OCI-LY1 (cell line): ENCODE measurements around the gene CASZ1.

Source experiments
- H2AFZ ChIP-seq: fragments of 200-600 bp; sonication (generic), shearing (Covaris generic); 2 replicates; pipeline ENCODE4 v1.6.0; 2014; ENCODE audit warnings: antibody characterized with exemption, mild to moderate bottlenecking, low read length
- H3F3A ChIP-seq: fragments of 200-600 bp; sonication (generic), shearing (Covaris generic); 2 replicates; pipeline ENCODE4 v1.6.0; 2014; ENCODE audit warnings: mild to moderate bottlenecking, antibody characterized with exemption, low read length, moderate library complexity; ENCODE audit not compliant: insufficient read depth
- H3K27ac ChIP-seq: fragments of 200-600 bp; sonication (generic); 2 replicates; pipeline ENCODE4 v1.5.1; 2014; ENCODE audit warnings: low read length, mixed run types, mild to moderate bottlenecking, low read depth; ENCODE audit not compliant: poor library complexity, severe bottlenecking
- H3K27me3 ChIP-seq: fragments of 200-600 bp; sonication (generic); 2 replicates; pipeline ENCODE4 v1.6.0; 2014; ENCODE audit warnings: antibody characterized with exemption, mild to moderate bottlenecking, low read length, moderate library complexity; ENCODE audit not compliant: insufficient read depth
- H3K36me3 ChIP-seq: fragments of 200-600 bp; sonication (generic); 2 replicates; pipeline ENCODE4 v1.6.1; 2014; ENCODE audit warnings: mild to moderate bottlenecking, antibody characterized with exemption, low read length, moderate library complexity, mixed read lengths; ENCODE audit not compliant: insufficient read depth
- H3K4me1 ChIP-seq: fragments of 200-600 bp; sonication (generic); 2 replicates; pipeline ENCODE4 v1.5.1; 2014; ENCODE audit warnings: mild to moderate bottlenecking, low read length, moderate library complexity; ENCODE audit not compliant: insufficient read depth, severe bottlenecking
- H3K4me2 ChIP-seq: fragments of 200-600 bp; sonication (generic), shearing (Covaris generic); 2 replicates; pipeline ENCODE4 v1.6.1; 2014; ENCODE audit warnings: low read length
- H3K4me3 ChIP-seq: fragments of 200-600 bp; sonication (generic); 2 replicates; pipeline ENCODE4 v1.5.1; 2014; ENCODE audit warnings: low read length, low read depth, mild to moderate bottlenecking, mixed read lengths; ENCODE audit not compliant: poor library complexity, severe bottlenecking
- H3K79me2 ChIP-seq: fragments of 200-600 bp; shearing (Covaris generic); 2 replicates; pipeline ENCODE4 v1.6.1; 2016; ENCODE audit warnings: mixed run types, low read length, mixed read lengths; ENCODE audit not compliant: insufficient read depth
- H3K9ac ChIP-seq: fragments of 200-600 bp; sonication (generic), shearing (Covaris generic); 2 replicates; pipeline ENCODE4 v1.6.1; 2014; ENCODE audit warnings: mild to moderate bottlenecking, low read length, mixed read lengths
- H3K9me2 ChIP-seq: fragments of 200-600 bp; sonication (generic), shearing (Covaris generic); 2 replicates; pipeline ENCODE4 v1.6.1; 2014; ENCODE audit warnings: low read depth, mild to moderate bottlenecking, low read length, mixed read lengths
- H3K9me3 ChIP-seq: fragments of 200-600 bp; shearing (Covaris generic); 2 replicates; pipeline ENCODE4 v1.6.1; 2014; ENCODE audit warnings: low read length, mixed read lengths
- H4K20me1 ChIP-seq: fragments of 200-600 bp; sonication (generic), shearing (Covaris generic); 2 replicates; pipeline ENCODE4 v1.6.0; 2016; ENCODE audit warnings: mild to moderate bottlenecking, low read length; ENCODE audit not compliant: insufficient read depth
- EZH2 ChIP-seq: fragments of 200-600 bp; sonication (generic), shearing (Covaris generic); IDR thresholded peaks from 2 replicates; pipeline ENCODE4 v1.8.0; 2017; ENCODE audit warnings: borderline replicate concordance, mixed run types, mild to moderate bottlenecking, antibody characterized with exemption, low read length, moderate library complexity, mixed read lengths
- TF ChIP-seq, protein P1 (sequence below): fragments of 200-600 bp; sonication (generic), shearing (Covaris generic); IDR thresholded peaks from 2 replicates; pipeline ENCODE4 v1.5.1; 2017; ENCODE audit warnings: mild to moderate bottlenecking, antibody characterized with exemption, low read length, moderate library complexity, mixed read lengths

The CASZ1 gene

DNA sequence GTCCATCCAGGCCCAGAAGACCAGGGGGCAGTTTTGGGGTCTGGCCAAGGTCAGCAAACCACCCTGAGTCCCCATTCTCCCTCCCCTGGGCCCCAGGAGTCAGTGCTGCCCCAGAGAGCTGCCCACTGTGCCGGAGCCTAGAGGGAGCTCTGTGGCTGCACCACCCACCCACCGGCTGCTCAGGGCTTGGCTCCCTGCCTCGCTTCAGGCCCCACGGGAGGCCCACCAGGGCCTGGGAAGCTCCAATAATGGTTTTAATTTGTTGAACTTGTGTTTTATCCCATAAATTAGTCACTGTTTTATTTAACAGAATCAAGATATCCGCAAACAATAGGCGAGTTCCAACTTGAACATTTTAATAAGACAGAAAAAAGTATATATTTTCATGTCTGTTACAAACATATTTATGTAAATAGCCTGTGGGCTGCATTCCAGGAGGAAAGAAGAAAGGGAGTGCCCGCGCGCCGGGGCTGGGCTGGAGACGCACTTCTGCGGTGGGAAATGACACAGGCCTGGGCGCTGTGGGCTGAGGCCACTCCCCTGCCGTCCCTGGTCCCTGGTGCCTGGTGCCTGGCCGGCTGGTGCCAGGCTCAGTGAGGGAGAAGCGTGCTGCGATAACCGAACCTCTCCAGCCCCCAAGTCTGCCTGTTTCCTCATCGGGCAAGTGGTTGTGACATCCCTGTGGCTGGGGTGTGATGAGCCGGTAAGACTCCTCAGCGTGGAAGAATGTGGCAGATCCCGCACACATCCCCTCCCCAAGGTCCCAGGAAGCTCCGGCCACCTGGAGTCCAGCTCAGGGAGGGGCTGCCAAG, 161.2 kb downstream of the CASZ1 start:
- no peak overlapping the region for H2AFZ ChIP-seq
- no peak overlapping the region for H3K9ac ChIP-seq

DNA sequence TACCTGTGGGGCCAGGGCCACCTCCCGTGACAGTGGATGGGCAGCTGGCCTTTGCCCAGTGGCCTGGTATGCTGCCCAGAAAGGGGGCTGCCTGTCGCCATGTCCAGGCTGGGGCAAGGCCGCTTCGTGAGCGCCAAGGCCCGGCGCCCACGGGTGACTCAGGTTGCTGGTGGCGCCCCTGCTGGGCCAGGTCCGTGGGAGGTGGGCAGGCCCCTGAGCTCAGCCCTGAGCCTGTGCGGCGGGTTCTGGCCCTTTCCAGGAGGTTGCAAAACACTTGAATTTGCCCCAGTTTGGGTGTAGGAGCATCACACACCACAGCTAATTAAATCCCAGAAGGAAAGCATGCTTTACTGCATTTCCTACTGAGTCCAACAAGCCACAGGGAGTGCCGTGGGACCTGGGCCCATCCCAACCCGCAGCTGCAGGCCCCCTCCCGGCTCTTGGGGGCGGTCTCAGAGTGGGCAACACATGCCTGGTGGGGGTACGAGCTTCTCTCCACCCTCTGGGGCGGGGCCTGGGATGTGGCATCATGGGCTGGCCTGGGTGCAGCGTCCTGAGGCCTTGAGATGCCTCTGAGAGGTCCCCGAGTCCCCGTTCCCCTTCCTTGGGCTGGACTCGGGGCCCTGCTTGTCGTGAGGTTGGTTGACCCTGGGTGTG, 161.9 kb downstream of the CASZ1 start:
- no peaks in the 10 kb centered on the region for H3K9me2 ChIP-seq
- H3K4me2 ChIP-seq: no peak overlapping the region
- no peaks in the 10 kb centered on the region for H3K4me1 ChIP-seq
- no peaks in the 10 kb centered on the region for H4K20me1 ChIP-seq
- H2AFZ ChIP-seq: no peak overlapping the region
- no peaks in the 10 kb centered on the region for H3K27me3 ChIP-seq
- H3K4me3 ChIP-seq: no peak overlapping the region
- no peaks in the 10 kb centered on the region for H3K79me2 ChIP-seq
- TF ChIP-seq, protein P1, sequence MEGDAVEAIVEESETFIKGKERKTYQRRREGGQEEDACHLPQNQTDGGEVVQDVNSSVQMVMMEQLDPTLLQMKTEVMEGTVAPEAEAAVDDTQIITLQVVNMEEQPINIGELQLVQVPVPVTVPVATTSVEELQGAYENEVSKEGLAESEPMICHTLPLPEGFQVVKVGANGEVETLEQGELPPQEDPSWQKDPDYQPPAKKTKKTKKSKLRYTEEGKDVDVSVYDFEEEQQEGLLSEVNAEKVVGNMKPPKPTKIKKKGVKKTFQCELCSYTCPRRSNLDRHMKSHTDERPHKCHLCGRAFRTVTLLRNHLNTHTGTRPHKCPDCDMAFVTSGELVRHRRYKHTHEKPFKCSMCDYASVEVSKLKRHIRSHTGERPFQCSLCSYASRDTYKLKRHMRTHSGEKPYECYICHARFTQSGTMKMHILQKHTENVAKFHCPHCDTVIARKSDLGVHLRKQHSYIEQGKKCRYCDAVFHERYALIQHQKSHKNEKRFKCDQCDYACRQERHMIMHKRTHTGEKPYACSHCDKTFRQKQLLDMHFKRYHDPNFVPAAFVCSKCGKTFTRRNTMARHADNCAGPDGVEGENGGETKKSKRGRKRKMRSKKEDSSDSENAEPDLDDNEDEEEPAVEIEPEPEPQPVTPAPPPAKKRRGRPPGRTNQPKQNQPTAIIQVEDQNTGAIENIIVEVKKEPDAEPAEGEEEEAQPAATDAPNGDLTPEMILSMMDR: no peak
- no peak for TF ChIP-seq EZH2
- H3K9ac ChIP-seq: no peak overlapping the region
- H3K36me3 ChIP-seq: no peaks in the 10 kb centered on the region
- H3F3A ChIP-seq: no peaks in the 10 kb centered on the region
- no peak overlapping the region for H3K27ac ChIP-seq
- no peaks in the 10 kb centered on the region for H3K9me3 ChIP-seq

More for the DNA sequence above, 161.2 kb downstream of the CASZ1 start:
- no peaks in the 10 kb centered on the region for H3K27me3 ChIP-seq
- H3K9me3 ChIP-seq: no peaks in the 10 kb centered on the region
- H3F3A ChIP-seq: no peaks in the 10 kb centered on the region
- no peak overlapping the region for H3K4me3 ChIP-seq
- H3K4me1 ChIP-seq: no peaks in the 10 kb centered on the region
- H4K20me1 ChIP-seq: no peaks in the 10 kb centered on the region
- TF ChIP-seq, protein P1: no peak
- no peak for TF ChIP-seq EZH2
- no peaks in the 10 kb centered on the region for H3K36me3 ChIP-seq
- no peaks in the 10 kb centered on the region for H3K9me2 ChIP-seq
- no peaks in the 10 kb centered on the region for H3K79me2 ChIP-seq
- H3K4me2 ChIP-seq: no peak overlapping the region
- no peak overlapping the region for H3K27ac ChIP-seq

DNA sequence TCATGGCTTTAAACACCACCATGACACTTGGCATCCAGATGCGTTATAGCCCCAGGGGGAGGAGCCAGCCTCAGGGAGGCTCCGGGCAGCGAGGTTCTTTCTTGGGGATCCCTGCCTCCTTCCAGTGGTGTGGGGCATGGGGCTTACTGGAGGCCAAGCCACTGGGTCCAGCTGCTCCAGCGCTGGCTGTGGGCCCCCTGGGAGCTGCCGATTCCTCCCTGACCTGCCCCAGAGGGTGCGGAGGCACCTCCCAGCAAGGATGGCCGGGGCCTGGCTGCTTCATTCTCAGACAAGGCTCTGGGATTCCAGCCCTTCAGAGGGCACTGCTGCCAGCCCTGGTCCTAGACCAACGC, 162.4 kb downstream of the CASZ1 start:
- Histone ChIP-seq H3K27me3 (no peaks in the 10 kb centered on the region), H3K9ac (no peak overlapping the region), H3K4me2 (no peak overlapping the region), H4K20me1 (no peaks in the 10 kb centered on the region), H3K36me3 (no peaks in the 10 kb centered on the region), H3K4me3 (no peak overlapping the region), H3K4me1 (no peaks in the 10 kb centered on the region), H3F3A (no peaks in the 10 kb centered on the region), H3K27ac (no peak overlapping the region), H2AFZ (no peak overlapping the region), H3K9me2 (no peaks in the 10 kb centered on the region), H3K9me3 (no peaks in the 10 kb centered on the region), H3K79me2 (no peaks in the 10 kb centered on the region)
- TF ChIP-seq EZH2: no peak
- TF ChIP-seq, protein P1: no peak
